NB4 (cell line): ENCODE measurements around the gene SH2D1A.
"Not testable (repeated sequence)": the region's sequence is repeated elsewhere in the genome, so short reads cannot be mapped to it uniquely, and the experiment has no call there.

ENCODE experiments used
- DNase-seq: peaks from one replicate; pipeline ENCODE4 v3.0.0; 2010; ENCODE audit warnings: low read depth
- H3K4me3 ChIP-seq: one replicate; pipeline ENCODE4 v1.5.1; 2011; ENCODE audit warnings: mild to moderate bottlenecking, low read depth, low read length, moderate library complexity
- CTCF ChIP-seq: IDR thresholded peaks from one replicate; pipeline ENCODE4 v1.5.1; 2012; ENCODE audit warnings: low read depth, low read length
- MAX ChIP-seq: IDR thresholded peaks from 2 replicates; pipeline ENCODE4 v1.6.1; 2011; ENCODE audit warnings: low read depth, low read length
- MYC ChIP-seq: IDR thresholded peaks from 2 replicates; pipeline ENCODE4 v1.6.1; 2011; ENCODE audit warnings: low read depth, low read length
- POLR2A ChIP-seq: IDR thresholded peaks from 2 replicates; pipeline ENCODE4 v1.6.1; 2011; ENCODE audit warnings: mild to moderate bottlenecking; ENCODE audit not compliant: insufficient read length; ENCODE audit errors: extremely low read depth

SH2D1A gene

GRCh38 chrX:124346117-124346876 is at the start of gene SH2D1A:
SH2D1A (plus strand) TSS chrX:124346563; CDS start chrX:124346643, 80 bp downstream.
- H3K4me3 ChIP-seq = no peak within 1 kb of the TSS
- TF ChIP-seq MAX = no peak
- no peak for TF ChIP-seq CTCF
- no peak for TF ChIP-seq POLR2A
- no peak for TF ChIP-seq MYC
- no peak for DNase-seq

GRCh38 chrX:124299323-124299722 is 47.0 kb upstream of the SH2D1A start:
- not testable (repeated sequence) for H3K4me3 ChIP-seq, DNase-seq

GRCh38 chrX:124300405-124300804 is 46.0 kb upstream of the SH2D1A start:
- DNase-seq = no peak
- H3K4me3 ChIP-seq = no peak overlapping the region
- TF ChIP-seq MAX (no peak), MYC (no peak), POLR2A (no peak), CTCF (no peak)

GRCh38 chrX:124307253-124307907 is 39.0 kb upstream of the SH2D1A start:
- DNase-seq = no peak
- H3K4me3 ChIP-seq = no peak overlapping the region
- TF ChIP-seq CTCF = no peak

GRCh38 chrX:124325732-124326131 is 20.6 kb upstream of the SH2D1A start:
- no peak overlapping the region for H3K4me3 ChIP-seq
- TF ChIP-seq CTCF (no peak), POLR2A (no peak), MYC (no peak), MAX (no peak)
- no peak for DNase-seq

- TF ChIP-seq MAX (no peak), CTCF (no peak), MYC (no peak), POLR2A (no peak)
- no peak overlapping the region for H3K4me3 ChIP-seq
- no peak for DNase-seq
These were observed 17.6 kb upstream of the SH2D1A start for GRCh38 chrX:124328765-124329164.
